Body of pancreas (tissue), 4 donors: Measurements from ENCODE around the gene SNX20.

Experiments
- POLR2A ChIP-seq, 3 donors: fragments of 450-650 bp; IDR thresholded peaks; one replicate each; pipeline ENCODE4 v1.6.1; 2016; ENCODE audit warnings: antibody characterized with exemption in 3 of 3, mild to moderate bottlenecking in 2 of 3
- TF ChIP-seq, protein P1 (sequence below), 7 experiments: fragments of 450-650 bp in 4 of 7; fragments of 200-600 bp in 3 of 7; sonication (generic) in 3 of 7; IDR thresholded peaks; one replicate each; pipeline ENCODE4 v1.5.1; 2016 to 2019; ENCODE audit warnings: antibody characterized with exemption in 7 of 7

GRCh38 chr16:50662306-50662940 is 18.7 kb downstream of the SNX20 start:
- TF ChIP-seq, protein P1, sequence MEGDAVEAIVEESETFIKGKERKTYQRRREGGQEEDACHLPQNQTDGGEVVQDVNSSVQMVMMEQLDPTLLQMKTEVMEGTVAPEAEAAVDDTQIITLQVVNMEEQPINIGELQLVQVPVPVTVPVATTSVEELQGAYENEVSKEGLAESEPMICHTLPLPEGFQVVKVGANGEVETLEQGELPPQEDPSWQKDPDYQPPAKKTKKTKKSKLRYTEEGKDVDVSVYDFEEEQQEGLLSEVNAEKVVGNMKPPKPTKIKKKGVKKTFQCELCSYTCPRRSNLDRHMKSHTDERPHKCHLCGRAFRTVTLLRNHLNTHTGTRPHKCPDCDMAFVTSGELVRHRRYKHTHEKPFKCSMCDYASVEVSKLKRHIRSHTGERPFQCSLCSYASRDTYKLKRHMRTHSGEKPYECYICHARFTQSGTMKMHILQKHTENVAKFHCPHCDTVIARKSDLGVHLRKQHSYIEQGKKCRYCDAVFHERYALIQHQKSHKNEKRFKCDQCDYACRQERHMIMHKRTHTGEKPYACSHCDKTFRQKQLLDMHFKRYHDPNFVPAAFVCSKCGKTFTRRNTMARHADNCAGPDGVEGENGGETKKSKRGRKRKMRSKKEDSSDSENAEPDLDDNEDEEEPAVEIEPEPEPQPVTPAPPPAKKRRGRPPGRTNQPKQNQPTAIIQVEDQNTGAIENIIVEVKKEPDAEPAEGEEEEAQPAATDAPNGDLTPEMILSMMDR (IDR thresholded peaks at IDR 0.05) = no peak
- TF ChIP-seq POLR2A (IDR thresholded peaks at IDR 0.05) = no peak
